Activated naive CD4-positive, alpha-beta T cell treated with anti-CD3 and anti-CD28 coated beads, Interleukin-2, amount 10 ng/mL, durations not matched to agents 7 days and 5 days (primary cell): ENCODE results near the gene LGR6.

Source experiments
- CTCF ChIA-PET: fragments of 350-600 bp; sonication (Branson Sonifier 250); formaldehyde crosslinking; loops from one replicate; lab custom pipeline; 2021; ENCODE audit warnings: antibody characterized with exemption; lab: Charles Lee
- DNase-seq: peaks from one replicate; pipeline ENCODE4 v3.0.0-alpha.2; 2020
- H3K27ac Mint-ChIP-seq: one replicate; pipeline ENCODE4 v1.8.0; 2021; ENCODE audit warnings: mild to moderate bottlenecking, moderate library complexity, mixed read lengths
- H3K27me3 Mint-ChIP-seq: one replicate; pipeline ENCODE4 v1.8.0; 2021; ENCODE audit warnings: mild to moderate bottlenecking, mixed read lengths
- H3K36me3 Mint-ChIP-seq: one replicate; pipeline ENCODE4 v1.8.0; 2021; ENCODE audit warnings: mixed read lengths
- H3K4me1 Mint-ChIP-seq: one replicate; pipeline ENCODE4 v1.8.0; 2021; ENCODE audit warnings: mixed read lengths
- H3K4me3 Mint-ChIP-seq: one replicate; pipeline ENCODE4 v1.8.0; 2021; ENCODE audit warnings: mild to moderate bottlenecking, moderate library complexity, mixed read lengths
- H3K9me3 Mint-ChIP-seq: one replicate; pipeline ENCODE4 v1.8.0; 2021; ENCODE audit warnings: mixed read lengths

Gene LGR6

GRCh38 chr1:202217951-202218350 is 24.4 kb downstream of the LGR6 start:
- no peak overlapping the region for H3K4me3 Mint-ChIP-seq
- CTCF ChIA-PET = no interaction called here
- H3K4me1 Mint-ChIP-seq = peaks cover 8% of the 10 kb centered on the region
- peaks cover 2% of the 10 kb centered on the region for H3K36me3 Mint-ChIP-seq
- DNase-seq = no peak
- H3K27me3 Mint-ChIP-seq = peaks cover 84% of the 10 kb centered on the region
- H3K27ac Mint-ChIP-seq = no peak overlapping the region
- no peaks in the 10 kb centered on the region for H3K9me3 Mint-ChIP-seq

DNA sequence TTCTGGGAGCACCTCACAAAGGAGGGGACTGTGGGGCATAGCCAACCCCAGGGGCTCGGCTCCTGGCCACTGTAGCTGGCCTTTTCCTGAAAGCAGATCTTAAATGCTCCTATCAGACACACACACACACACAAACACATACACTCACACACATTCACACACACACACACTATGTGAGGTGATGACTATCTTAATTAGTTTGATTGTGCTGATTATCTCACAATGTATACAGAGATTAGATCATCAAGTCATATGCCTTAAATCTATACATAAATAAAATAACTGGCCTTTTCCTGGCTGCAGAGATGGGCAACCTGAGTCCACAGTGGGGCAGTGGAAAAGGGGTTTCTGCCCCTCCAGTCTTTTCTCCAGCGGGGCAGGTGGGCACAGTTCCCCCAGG is 27.1 kb downstream of the LGR6 start:
- no peak for DNase-seq
- peaks cover 77% of the 10 kb centered on the region for H3K27me3 Mint-ChIP-seq
- H3K9me3 Mint-ChIP-seq = no peaks in the 10 kb centered on the region
- no peak overlapping the region for H3K4me3 Mint-ChIP-seq
- CTCF ChIA-PET = no interaction called here
- no peak overlapping the region for H3K27ac Mint-ChIP-seq
- no peaks in the 10 kb centered on the region for H3K4me1 Mint-ChIP-seq
- no peaks in the 10 kb centered on the region for H3K36me3 Mint-ChIP-seq

GRCh38 chr1:202221911-202222909 is 28.6 kb downstream of the LGR6 start:
- CTCF ChIA-PET = no interaction called here
- Mint-ChIP-seq H3K27me3 (peaks cover 76% of the 10 kb centered on the region), H3K4me1 (peaks cover 5% of the 10 kb centered on the region), H3K4me3 (no peak overlapping the region), H3K36me3 (no peaks in the 10 kb centered on the region), H3K9me3 (no peaks in the 10 kb centered on the region), H3K27ac (no peak overlapping the region)
- DNase-seq = no peak

DNA sequence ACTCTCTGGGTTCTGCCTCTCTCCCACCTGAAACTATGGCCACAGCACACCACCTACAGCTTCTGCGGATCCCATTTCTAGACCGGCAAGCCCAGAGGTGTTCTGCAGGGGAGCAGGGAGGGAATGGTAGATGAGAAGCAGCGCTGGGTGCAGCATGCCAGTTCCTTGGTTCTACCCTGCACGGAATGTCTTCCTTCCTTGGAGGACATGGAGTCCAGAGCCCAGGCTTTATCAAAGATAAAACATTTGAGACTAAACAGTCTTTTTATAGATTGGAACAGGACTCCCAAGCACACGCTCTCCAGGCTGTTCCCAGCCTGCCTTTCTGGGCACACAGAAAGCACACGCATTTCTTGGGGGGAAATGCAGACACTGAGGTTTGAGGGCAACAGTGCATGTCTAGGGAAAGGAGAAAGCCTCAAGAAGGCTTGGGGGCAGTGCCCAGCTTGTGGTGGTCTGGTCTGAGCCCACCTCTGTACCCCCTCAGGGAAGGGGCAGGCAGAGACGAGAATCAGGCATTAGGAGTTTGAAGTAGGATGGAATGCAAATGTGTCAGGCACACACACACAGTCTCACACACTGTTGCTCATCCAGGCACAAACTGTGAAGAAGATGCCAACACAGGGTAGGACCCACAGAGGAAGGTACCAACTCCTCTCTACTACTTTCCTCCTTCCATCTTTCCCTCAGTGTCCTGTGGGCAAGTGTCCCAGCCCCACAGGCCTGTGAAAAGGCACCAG is 29.7 kb downstream of the LGR6 start:
- Mint-ChIP-seq H3K4me1 (peaks cover 16% of the 10 kb centered on the region), H3K27me3 (peaks cover 69% of the 10 kb centered on the region), H3K4me3 (no peak overlapping the region), H3K9me3 (no peaks in the 10 kb centered on the region), H3K36me3 (no peaks in the 10 kb centered on the region), H3K27ac (no peak overlapping the region)
- CTCF ChIA-PET = no interaction called here
- DNase-seq = no peak

DNA sequence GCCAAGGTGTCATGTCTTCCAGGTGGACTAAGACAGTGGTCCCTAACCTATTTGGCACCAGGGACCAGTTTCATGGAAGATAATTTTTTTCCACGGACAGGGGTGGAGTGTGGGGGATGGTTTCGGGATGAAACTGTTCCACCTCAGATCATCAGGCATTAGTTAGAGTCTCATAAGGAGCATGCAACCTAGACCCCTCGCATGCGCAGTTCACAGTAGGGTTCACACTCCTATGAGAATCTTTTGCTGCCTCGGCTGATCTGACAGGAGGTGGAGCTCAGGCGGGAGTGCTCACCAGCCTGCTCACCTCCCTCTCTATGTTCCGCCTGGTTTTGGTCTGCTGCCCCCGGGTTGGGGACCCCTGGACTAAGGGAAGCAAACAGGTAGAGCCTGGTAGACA is 30.9 kb downstream of the LGR6 start:
- CTCF ChIA-PET = no interaction called here
- Mint-ChIP-seq H3K4me3 (no peak overlapping the region), H3K27ac (no peak overlapping the region), H3K4me1 (peaks cover 25% of the 10 kb centered on the region), H3K36me3 (no peaks in the 10 kb centered on the region), H3K9me3 (no peaks in the 10 kb centered on the region), H3K27me3 (peaks cover 58% of the 10 kb centered on the region)
- DNase-seq = no peak

DNA sequence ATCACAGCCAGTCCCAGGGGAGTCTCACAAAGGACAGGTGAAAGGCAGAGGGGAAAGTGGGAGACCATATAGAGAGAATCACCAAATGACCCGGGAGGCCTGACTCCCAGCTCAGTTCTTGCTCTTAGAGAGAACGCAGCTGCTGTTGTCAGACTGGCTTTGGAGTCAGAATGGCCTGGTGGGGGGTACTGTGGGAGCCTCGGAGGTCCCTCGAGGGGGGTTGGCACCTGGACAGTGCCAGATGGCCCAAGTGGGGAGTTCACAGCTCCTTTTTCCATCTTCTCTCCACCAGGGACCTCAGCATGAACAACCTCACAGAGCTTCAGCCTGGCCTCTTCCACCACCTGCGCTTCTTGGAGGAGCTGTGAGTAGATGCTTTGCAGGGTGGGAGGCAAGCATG is 31.5 kb downstream of the LGR6 start:
- CTCF ChIA-PET = interaction anchor here (1.0 to 1.3 kb wide), 3 partner anchors 16 to 37 kb away, joined by 3 to 4 read pairs (median 3); partner anchors contain the start of gene LGR6
- Mint-ChIP-seq H3K9me3 (no peaks in the 10 kb centered on the region), H3K4me1 (peaks cover 25% of the 10 kb centered on the region), H3K27me3 (peaks cover 59% of the 10 kb centered on the region), H3K4me3 (no peak overlapping the region), H3K36me3 (no peaks in the 10 kb centered on the region), H3K27ac (no peak overlapping the region)
- no peak for DNase-seq

DNA sequence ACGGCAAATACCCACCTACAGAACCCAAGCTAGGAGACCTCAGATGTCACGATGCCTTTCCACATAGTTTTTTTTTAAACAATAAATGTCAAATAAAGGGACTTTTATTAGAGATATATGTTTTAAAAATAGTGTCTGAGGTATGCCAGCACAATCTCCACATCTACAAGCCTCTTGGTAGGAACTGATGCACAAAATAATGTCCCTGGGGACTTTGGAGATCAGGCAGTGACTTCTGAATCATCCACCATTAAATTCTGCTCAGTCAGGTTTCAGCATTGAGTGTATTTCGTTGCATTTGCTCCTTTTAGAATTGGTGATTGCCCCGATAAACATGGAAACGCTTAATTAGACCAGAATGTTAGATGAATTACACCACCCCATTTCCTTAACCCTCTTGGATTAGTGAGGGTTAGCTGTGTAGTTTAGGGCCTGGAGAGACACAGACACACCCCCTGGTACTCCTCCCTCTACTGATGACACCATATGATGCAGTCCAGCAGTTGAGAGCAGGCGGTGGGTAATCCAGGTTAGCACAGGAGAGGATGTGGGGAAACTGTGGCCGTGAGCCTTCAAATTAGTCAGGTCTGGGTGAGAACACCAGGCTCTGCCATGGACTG is 33.6 kb downstream of the LGR6 start:
- Mint-ChIP-seq H3K27ac (no peak overlapping the region), H3K9me3 (no peaks in the 10 kb centered on the region)

DNA sequence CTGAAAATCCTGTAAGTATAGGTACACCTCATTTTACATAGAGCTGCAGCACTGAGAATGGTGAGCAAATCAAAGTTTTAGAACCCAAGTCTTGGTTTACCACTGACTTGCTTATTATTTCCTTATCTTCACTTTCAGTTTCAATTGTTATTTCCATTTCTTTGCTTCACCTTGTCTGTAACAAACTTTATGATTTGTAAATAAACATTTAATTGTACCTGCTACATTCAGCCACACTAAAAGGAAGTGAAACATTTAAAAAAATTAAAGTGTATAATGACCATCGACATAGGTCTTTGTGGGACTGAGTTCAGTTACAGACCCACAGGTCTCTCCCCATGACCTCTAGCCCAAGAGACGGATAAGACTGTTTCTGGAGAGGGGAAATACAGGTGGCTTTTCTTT is 34.4 kb downstream of the LGR6 start:
- CTCF ChIA-PET = no interaction called here

More for the DNA sequence above, 33.6 kb downstream of the LGR6 start:
- H3K4me1 Mint-ChIP-seq = peaks cover 25% of the 10 kb centered on the region
- H3K4me3 Mint-ChIP-seq = no peak overlapping the region
- DNase-seq = peak; percentile 31
- peaks cover 59% of the 10 kb centered on the region for H3K27me3 Mint-ChIP-seq
- CTCF ChIA-PET = interaction anchor here (1.2 kb wide), 1 partner anchor 8 kb away, joined by 5 read pairs; no protein-coding TSS in a partner anchor
- no peaks in the 10 kb centered on the region for H3K36me3 Mint-ChIP-seq

GRCh38 chr1:202228484-202229122 is 35.0 kb downstream of the LGR6 start:
- no peaks in the 10 kb centered on the region for H3K36me3 Mint-ChIP-seq
- peak overlapping the region; percentile 78 for H3K27ac Mint-ChIP-seq
- no peak overlapping the region for H3K4me3 Mint-ChIP-seq

More for the DNA sequence above, 34.4 kb downstream of the LGR6 start:
- Mint-ChIP-seq H3K4me1 (peaks cover 25% of the 10 kb centered on the region), H3K27ac (peak overlapping the region; percentile 78), H3K36me3 (no peaks in the 10 kb centered on the region), H3K4me3 (no peak overlapping the region), H3K27me3 (peaks cover 57% of the 10 kb centered on the region), H3K9me3 (no peaks in the 10 kb centered on the region)
- no peak for DNase-seq

GRCh38 chr1:202229376-202229775 is 35.8 kb downstream of the LGR6 start:
- Mint-ChIP-seq H3K27ac (no peak overlapping the region), H3K4me3 (no peak overlapping the region), H3K9me3 (no peaks in the 10 kb centered on the region), H3K36me3 (no peaks in the 10 kb centered on the region), H3K4me1 (peaks cover 25% of the 10 kb centered on the region), H3K27me3 (peaks cover 65% of the 10 kb centered on the region)
- CTCF ChIA-PET = no interaction called here
- DNase-seq = no peak

More at GRCh38 chr1:202228484-202229122, 35.0 kb downstream of the LGR6 start:
- Mint-ChIP-seq H3K9me3 (no peaks in the 10 kb centered on the region), H3K27me3 (peaks cover 58% of the 10 kb centered on the region), H3K4me1 (peaks cover 25% of the 10 kb centered on the region)
- DNase-seq = no peak
- CTCF ChIA-PET = no interaction called here

DNA sequence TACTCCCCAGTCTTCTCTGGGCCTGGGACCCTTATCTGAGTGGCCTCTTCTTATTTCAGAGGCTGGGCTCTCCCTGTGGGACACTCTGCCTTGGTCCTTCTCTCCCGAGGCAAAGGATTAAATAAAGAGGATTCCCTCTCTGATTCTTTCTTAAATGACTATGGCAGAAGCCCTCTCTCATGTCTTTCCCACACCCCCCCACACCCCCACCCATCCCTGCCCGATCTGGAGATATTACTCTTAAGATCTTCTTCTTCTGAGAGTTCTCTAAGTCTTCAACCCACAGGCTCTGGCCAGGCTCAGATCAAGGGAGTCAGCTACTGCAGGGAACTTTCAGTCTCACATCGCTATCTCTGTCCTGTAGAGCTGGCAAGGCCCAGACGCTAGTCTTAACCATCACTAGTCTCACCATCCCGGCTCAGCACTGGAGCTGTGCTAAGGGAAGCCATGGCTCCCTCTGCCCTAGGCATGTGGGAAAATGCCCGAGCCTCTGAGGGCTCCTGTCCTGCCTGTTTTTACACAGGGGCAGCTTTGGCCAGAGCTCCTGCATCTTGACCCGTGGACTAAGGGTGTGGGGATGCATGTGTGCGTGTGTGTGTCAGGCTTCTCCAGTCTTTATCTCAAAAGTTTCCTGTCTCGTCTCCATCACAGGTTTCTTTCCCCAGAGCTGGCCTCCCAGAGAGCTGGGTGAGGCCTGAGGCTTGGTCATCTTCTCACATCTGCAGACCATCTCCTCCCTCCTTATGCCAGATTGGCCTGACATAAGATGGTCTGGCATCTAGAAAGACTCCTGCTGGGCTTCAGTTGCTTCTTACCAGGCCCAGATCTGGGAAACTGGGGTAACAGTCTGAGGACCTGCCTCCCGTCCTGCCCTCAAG is 36.7 kb downstream of the LGR6 start:
- Mint-ChIP-seq H3K4me3 (no peak overlapping the region), H3K4me1 (peaks cover 25% of the 10 kb centered on the region), H3K27ac (no peak overlapping the region), H3K9me3 (no peaks in the 10 kb centered on the region), H3K36me3 (no peaks in the 10 kb centered on the region), H3K27me3 (peaks cover 63% of the 10 kb centered on the region)
- DNase-seq = no peak
- CTCF ChIA-PET = no interaction called here

GRCh38 chr1:202230939-202231645 is 37.5 kb downstream of the LGR6 start:
- Mint-ChIP-seq H3K36me3 (no peaks in the 10 kb centered on the region), H3K9me3 (no peaks in the 10 kb centered on the region), H3K27me3 (peaks cover 63% of the 10 kb centered on the region), H3K4me1 (peaks cover 25% of the 10 kb centered on the region), H3K4me3 (no peak overlapping the region), H3K27ac (no peak overlapping the region)
- CTCF ChIA-PET = no interaction called here
- no peak for DNase-seq
